Stimulated activated CD4-positive, alpha-beta T cell treated with anti-CD3 and anti-CD28 coated beads, TNF-alpha, amount 100 ng/mL, for 4 hours (primary cell): Measurements from ENCODE around the gene MTCL1.
A peak's percentile ranks its signal among the peaks of the same experiment; 100 is the strongest.
"Not testable (repeated sequence)": the region's sequence is repeated elsewhere in the genome, so short reads cannot be mapped to it uniquely, and the experiment has no call there.

Experiments
- DNase-seq, 3 experiments: peaks; one replicate each; pipeline ENCODE4 v3.0.0-alpha.2; 2020; ENCODE audit warnings: low read depth in 3 of 3

MTCL1 gene

GRCh38 chr18:8744038-8744437 is 38.7 kb downstream of the MTCL1 start:
- no peak for DNase-seq

- DNase-seq, result no peak
Observed at GRCh38 chr18:8744656-8745055, 39.3 kb downstream of the MTCL1 start.

DNA sequence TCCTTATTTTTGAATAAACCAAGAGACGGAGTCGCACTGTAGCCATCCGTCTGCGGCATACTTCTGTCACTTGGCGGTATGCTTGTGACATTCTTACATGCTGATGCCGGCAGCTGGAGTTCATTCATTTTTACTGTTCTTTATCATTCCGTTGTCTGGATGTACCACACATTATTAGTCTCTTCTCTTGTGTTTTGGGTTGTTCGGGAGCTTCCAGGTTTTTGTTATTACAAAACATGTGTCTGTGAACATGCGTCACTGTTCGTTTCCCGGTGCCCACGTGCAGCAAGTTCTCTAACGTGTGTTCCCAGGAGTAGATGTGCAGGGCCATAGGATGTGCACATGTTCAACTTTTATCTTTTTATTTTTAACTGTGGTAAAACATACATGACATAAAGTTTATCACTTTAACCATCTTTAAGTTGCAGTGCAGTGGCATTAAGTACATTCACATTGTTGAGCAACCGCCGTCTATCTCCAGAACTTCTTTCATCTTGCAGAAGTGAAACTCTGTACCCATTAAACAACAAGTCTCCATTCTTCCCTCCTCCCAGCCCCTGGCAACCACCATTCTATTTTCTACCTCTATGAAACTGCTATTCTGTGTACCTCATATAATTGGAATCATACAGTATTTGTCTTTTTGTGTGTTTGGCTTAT is 40.1 kb downstream of the MTCL1 start:
- no peak for DNase-seq

DNA sequence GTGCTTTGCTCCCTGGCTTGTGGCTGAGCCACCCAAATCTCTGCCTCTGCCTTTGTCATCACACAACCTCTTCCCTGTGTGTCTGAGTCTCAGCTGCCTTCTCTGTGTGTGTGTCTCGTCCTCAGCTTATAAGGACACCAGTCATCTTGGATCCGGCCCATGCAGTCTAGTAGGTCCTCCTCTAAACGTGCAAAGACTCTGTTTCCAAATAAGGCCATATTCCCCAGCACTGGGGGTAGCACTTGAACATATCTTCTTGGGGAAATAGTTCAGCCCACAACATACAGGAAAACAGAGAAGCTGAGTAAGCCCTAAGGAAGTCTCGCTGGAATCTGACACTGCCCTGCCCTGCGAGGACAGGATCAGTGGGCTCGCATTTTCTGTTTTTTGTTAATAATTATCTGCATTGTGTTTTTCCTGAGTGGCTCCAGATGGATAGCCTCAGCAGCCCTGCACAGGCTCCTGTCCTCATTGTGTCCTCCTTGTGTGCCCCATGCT is 42.1 kb downstream of the MTCL1 start:
- no peak for DNase-seq

GRCh38 chr18:8749492-8749891 is 44.1 kb downstream of the MTCL1 start:
- DNase-seq, result no peak

- DNase-seq, result no peak
Observed at GRCh38 chr18:8750954-8751415, 45.6 kb downstream of the MTCL1 start.

GRCh38 chr18:8751692-8752091 is 46.3 kb downstream of the MTCL1 start:
- no peak for DNase-seq

DNA sequence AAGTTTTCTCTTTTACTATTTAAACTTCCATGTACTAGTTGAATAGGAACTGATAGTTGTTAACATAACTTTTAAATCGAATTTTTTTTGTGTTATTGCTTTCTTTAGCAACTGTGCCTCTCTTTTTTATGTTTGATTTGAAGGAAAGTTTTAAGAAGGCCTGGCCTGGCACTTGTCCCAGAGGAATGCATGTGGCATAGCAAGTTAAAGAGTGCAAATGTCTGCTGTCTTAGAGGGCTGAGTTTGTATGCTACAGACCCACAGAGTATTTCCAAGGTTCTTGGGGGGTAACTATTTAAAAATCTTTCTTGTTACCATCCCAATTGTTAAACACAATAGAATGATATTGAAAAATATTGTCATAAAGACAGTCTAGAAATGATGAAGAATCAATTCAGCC is 47.0 kb downstream of the MTCL1 start:
- DNase-seq, result no peak

DNA sequence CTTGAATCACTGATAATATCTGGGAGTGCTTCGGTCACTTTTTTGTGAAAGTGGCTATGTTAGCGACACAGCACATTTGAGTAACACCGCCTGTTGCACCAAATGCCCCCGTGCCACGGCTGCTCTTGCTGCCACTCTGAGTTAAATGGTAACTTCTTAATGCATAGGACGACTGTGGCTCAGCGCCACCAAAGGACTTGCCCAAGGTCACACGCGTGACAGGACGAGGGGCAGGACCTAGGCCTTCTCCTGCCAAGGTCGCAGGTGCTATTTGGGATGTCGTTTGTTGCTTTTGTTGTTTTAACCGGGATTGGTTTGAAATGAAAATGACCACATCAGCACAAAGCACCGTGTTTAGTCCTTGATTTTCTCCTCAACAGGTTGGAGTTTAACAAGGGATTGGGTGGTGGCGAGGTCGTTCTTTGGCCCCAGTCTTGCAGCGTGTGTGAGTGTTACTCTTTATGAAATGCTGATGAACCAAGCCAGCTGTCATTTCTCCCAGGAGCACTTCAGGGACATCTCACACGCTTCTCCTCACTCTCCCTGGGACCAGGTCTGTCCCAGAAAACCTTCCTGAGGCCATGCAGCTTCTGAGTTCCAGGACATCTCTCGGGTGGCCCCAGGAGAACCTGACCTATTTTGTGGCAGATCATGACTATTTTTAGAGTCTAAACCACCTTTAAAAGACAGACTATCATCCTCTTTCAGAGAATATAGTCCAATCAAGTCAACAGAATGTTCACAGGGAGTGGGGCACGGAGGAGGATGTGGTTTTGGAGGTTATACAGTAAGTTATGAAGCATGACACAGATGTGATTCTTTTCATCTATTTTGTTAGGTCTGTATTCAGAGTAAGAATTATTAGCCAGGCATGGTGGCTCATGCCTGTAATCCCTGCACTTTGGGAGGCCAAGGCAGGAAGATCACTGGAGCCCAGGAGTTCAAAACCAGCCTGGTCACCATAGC is 49.9 kb downstream of the MTCL1 start:
- peak in 1 of 3 experiments; percentile 8 for DNase-seq

DNA sequence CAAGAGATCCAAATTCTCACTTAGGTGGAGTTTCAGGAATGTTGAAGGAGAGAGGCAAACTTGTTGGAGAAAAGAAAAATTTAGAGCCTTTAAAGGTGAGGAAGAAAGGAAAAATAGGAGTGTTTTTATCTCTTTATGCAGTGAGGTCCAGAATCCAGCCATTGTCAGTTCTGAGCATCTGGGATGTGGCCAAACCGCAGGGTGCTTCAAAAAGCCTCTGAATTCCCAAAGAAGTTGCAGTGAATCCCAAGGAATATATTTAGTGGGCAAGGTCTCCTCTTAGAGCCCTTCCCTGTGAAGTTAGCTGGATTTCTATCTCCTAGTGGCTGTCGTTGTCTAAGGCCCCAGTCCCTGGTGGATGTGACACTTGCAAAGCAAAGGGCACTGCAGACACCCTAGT is 51.2 kb downstream of the MTCL1 start:
- DNase-seq, result no peak

DNA sequence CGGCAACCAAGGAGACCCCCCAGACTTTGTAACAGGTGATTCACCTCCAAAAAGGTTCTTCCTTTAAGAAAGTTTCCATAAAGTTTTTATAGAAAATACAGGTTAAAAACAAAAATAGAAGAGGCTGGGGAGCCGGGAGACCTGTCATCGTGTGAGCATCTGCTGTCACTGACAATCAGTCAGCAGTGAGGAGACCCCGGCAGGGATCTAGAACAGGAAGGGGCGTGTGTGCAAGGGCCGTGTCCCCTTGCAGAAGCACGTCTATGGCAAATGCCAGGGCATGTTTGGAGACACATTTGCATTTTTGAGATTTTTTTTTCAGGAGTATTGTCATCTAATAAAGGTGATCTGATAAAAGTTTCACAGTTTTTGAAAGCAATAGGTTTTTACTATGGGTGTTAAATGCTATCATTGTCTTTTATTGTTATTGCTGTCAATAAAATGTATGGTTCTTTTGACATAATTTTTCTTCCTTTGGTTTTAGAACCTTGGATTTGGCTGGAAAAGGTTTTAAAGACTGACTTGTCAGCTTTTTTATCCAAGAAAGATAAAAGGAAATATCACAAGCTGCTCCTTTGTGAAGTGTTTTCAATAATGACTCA is 52.1 kb downstream of the MTCL1 start:
- no peak for DNase-seq

GRCh38 chr18:8758466-8758865 is 53.1 kb downstream of the MTCL1 start:
- DNase-seq, result no peak

GRCh38 chr18:8760984-8761383 is 55.6 kb downstream of the MTCL1 start:
- no peak for DNase-seq

GRCh38 chr18:8761535-8761934 is 56.2 kb downstream of the MTCL1 start:
- not testable (repeated sequence) for DNase-seq

GRCh38 chr18:8762968-8763367 is 57.6 kb downstream of the MTCL1 start:
- no peak for DNase-seq

DNA sequence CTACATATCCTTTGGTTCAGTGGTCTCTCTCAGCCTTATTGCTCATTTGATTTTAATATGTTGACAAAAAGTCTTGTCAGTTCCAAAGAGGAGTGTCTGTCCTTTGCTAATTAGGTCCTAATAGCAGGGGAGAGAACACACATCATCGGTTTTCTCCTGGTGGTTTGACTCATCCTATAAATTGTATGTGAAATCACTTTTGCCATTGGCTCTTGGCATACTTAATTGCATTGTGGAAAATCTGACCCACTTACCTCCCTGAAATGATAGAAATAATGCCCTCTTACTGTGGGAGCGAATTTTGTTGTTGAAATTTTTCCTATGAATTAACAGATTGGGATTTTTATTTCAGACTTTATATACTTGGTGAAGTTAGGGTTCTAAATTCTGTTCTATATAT is 58.3 kb downstream of the MTCL1 start:
- no peak for DNase-seq

- DNase-seq, result no peak
Observed at GRCh38 chr18:8765783-8766463, 60.6 kb downstream of the MTCL1 start.

- no peak for DNase-seq
Observed at GRCh38 chr18:8766559-8767293, 61.4 kb downstream of the MTCL1 start.

DNA sequence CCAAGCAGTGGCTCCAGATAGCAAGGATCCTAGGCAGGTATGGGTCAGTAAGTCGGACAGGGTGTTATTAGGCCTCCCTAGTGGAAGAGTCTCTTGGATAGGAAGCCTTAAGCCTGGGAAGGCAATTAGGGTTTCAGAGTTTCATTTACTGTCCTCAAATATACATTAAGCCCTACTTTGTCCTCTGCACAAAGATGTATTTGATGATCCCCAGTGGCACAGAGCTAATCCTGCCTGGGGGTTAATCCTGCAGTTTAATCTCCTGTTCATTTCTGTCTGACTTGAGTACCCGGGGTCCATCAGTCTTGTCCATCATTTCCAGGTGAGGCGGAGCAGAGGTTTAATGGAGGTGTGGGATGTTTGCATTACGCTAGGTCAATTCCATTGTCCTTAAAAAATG is 62.0 kb downstream of the MTCL1 start:
- no peak for DNase-seq

- DNase-seq, result no peak
Observed at GRCh38 chr18:8769509-8770095, 64.2 kb downstream of the MTCL1 start.

GRCh38 chr18:8770657-8771056 is 65.3 kb downstream of the MTCL1 start:
- no peak for DNase-seq
